ENCODE data around the gene RNF123.
A peak's percentile ranks its signal among the peaks of the same experiment; 100 is the strongest.

The RNF123 gene

DNA sequence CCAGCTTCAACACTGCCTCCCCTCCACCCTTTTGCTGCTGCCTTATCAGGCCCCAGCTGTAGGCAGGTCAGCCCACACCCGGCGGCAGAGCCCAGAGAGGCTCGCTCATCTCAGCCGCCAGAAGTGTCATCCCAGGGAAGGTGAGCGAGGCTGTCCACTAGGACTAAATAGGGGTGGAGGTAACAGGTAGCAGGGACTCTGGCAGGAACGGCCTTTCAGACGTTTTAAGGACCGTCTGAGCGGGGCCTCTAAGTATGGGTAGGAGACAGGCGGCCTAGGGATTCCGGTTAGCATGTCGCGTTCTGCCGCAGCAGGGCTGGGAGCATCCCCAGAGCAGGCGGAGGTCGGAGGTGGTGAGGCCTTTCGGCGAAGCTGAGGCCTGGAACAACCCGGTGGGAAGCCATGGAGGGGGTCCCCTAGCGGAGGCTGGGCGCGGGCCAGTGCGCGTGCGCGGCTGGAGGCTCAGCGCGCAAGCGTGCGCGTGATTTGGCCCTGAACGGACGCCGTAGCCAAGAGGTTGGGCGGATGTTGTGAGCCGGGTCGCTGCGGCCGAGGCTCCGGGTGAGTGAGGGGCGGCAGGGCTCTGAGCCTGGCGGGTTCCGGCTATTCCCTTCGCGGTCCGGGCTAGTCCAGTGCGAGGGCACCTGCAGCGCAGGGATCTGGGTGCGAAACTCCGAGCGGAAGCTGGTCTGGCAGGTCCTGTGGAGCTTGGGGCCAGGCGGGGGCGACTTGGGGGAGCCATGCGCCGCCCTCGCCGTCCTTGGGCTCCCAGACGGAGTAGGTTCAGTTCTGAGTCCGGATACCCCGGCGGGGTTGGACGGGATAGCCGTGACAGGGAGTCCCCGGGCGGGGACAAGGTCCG is at the start of gene RNF123, which contains the start of gene MST1:
TSS of gene RNF123 (plus strand) at position 512 of the 862 bp plus-strand sequence. CDS start 1,609 bp downstream, outside the sequence.
TSS of gene MST1 (minus strand) at position 429 of the 862 bp plus-strand sequence. CDS start 783 bp downstream, outside the sequence.
- DNase-seq = no peak

DNA sequence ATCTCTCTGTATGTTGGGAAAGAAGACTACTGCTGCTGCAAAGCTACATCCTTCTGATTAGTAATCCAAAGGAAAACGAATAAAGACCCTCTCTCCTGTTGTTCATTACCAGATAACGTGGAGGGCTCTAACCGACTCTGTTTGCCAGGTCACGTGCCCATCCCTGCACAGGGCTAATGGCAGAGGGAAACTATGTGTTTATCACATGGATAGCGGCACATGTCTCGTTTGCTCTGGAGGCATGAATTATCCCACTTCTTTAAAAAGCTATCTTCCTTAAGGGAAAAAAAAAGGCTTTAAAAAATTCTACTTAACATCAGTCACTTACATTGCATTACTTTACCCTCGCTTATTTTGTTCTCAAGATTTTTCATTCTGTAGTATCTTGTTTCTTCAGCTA is 48.1 kb upstream of the RNF123 start:
- DNase-seq = no peak

DNA sequence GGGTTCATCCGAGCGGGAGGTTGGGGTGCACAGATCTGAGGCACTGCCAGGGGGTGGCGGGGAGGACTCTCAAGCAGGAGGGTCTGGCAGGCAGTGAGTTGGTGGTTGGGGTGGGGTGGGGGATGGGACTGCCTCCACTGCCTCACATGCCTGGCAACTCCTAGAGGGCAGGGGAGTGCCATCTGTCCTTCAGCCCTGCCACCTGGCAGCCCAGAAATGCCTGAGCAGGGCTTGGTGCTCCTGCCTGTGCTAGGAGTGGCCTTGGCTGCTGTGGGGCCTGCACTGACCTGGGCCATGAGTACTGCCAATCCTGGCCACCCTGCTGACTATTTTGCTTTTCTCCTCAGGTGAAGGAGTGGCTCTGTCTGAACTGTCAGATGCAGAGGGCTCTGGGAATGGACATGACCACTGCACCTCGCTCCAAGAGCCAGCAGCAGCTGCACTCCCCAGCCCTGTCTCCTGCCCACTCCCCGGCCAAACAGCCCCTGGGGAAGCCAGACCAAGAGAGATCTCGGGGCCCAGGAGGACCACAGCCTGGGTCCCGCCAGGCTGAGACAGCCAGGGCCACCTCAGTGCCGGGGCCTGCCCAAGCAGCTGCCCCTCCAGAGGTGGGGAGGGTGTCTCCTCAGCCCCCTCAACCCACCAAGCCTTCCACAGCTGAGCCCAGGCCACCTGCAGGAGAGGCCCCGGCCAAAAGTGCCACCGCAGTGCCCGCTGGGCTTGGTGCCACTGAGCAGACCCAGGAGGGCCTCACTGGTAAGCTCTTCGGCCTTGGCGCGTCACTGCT is 47.2 kb upstream of the RNF123 start:
- DNase-seq = no peak

- no peak for DNase-seq
Observed at GRCh38 chr3:49642708-49643145, 46.6 kb upstream of the RNF123 start.

GRCh38 chr3:49644684-49645083 is 44.7 kb upstream of the RNF123 start:
- DNase-seq = no peak

GRCh38 chr3:49646236-49646635 is 43.1 kb upstream of the RNF123 start:
- no peak for DNase-seq

- peak; percentile 51 for DNase-seq
Observed at GRCh38 chr3:49647741-49648140, 41.6 kb upstream of the RNF123 start.

GRCh38 chr3:49648354-49649019 is 40.9 kb upstream of the RNF123 start:
- no peak for DNase-seq

DNA sequence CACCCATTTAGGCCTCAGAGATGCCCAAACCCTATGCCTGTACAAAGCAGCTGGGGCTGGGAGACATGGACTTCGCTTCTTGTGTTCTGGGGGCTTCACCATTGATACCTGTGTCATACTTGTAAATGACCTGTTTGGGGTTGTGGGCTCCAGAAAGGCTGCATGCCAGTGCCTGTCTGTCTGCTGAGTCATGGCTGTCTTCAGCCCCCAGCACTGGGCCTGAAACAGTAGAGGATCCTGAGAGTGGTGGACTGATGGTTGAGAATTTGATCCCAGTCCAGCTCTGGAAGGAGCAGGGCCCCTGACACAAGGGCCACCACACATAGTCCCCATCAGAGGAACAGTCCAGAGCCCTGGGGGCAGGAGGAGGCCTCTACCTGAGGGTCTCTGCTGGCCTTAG is 39.8 kb upstream of the RNF123 start:
- DNase-seq = no peak

GRCh38 chr3:49650177-49650576 is 39.2 kb upstream of the RNF123 start:
- no peak for DNase-seq

GRCh38 chr3:49650637-49651036 is 38.7 kb upstream of the RNF123 start:
- no peak for DNase-seq

GRCh38 chr3:49652218-49652902 is 37.0 kb upstream of the RNF123 start:
- no peak for DNase-seq

DNA sequence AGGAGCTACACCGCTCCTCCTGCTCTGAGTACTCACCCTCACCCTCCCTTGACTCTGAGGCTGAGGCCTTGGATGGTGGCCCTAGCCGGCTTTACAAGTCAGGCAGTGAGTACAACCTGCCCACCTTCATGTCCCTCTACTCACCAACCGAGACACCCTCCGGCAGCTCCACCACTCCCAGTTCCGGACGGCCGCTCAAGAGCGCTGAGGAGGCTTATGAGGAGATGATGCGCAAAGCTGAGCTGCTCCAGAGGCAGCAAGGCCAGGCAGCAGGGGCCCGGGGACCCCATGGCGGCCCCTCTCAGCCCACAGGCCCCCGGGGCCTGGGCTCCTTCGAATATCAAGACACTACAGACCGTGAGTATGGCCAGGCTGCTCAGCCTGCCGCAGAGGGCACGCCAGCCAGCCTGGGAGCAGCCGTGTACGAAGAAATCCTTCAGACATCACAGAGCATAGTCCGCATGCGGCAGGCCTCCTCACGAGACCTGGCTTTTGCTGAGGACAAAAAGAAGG is 36.4 kb upstream of the RNF123 start:
- DNase-seq = no peak

GRCh38 chr3:49653621-49654020 is 35.7 kb upstream of the RNF123 start:
- no peak for DNase-seq

DNA sequence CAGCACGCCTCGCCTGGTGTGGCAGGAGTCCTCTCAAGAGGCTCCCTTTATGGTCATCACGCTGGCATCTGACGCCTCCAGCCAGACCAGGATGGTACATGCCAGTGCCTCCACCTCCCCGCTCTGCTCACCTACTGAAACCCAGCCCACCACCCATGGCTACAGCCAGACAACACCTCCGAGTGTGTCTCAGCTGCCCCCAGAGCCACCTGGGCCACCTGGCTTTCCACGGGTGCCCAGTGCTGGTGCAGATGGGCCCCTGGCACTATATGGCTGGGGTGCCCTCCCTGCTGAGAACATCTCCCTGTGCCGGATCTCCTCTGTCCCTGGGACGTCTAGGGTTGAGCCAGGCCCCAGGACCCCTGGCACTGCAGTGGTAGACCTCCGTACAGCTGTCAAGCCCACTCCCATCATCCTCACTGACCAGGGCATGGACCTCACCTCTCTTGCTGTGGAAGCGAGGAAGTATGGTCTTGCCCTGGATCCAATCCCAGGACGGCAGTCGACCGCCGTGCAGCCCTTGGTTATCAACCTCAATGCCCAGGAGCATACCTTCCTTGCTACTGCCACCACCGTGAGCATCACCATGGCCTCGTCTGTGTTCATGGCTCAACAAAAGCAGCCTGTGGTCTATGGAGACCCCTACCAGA is 35.1 kb upstream of the RNF123 start:
- DNase-seq = no peak

DNA sequence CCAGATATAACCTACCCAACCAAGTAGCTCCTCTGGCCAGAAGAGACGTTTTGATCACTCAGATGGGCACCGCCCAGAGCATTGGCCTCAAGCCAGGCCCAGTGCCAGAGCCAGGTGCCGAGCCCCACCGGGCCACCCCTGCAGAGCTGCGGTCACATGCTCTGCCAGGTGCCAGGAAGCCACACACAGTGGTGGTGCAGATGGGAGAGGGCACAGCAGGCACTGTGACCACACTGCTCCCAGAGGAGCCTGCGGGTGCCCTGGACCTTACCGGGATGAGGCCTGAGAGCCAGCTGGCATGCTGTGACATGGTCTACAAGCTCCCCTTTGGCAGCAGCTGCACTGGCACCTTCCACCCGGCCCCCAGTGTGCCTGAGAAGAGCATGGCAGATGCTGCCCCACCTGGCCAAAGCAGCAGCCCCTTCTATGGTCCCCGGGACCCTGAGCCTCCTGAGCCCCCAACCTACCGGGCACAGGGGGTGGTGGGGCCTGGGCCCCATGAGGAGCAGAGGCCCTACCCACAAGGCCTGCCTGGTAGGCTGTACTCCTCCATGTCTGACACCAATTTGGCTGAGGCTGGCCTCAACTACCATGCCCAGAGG is 34.3 kb upstream of the RNF123 start:
- peak; percentile 35 for DNase-seq

GRCh38 chr3:49655731-49656285 is 33.5 kb upstream of the RNF123 start:
- no peak for DNase-seq

GRCh38 chr3:49656541-49657112 is 32.7 kb upstream of the RNF123 start:
- no peak for DNase-seq

DNA sequence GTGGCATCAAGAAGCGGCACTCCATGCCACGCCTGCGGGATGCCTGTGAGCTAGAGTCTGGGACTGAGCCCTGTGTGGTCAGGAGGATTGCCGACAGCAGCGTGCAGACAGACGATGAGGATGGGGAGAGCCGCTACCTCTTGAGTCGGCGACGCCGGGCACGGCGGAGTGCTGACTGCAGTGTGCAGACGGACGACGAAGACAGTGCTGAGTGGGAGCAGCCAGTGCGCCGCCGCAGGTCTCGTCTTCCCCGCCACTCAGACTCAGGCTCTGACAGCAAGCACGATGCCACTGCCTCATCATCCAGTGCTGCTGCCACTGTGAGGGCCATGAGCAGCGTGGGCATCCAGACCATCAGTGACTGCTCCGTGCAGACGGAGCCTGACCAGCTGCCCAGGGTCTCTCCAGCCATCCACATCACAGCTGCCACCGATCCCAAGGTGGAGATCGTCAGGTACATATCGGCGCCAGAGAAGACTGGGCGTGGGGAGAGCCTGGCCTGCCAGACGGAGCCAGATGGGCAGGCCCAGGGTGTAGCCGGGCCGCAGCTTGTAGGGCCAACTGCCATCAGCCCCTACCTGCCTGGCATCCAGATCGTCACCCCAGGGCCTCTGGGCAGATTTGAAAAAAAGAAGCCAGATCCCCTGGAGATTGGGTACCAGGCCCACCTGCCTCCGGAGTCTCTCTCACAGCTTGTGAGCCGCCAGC is 32.0 kb upstream of the RNF123 start:
- DNase-seq = no peak

- DNase-seq = no peak
Observed at GRCh38 chr3:49658711-49659110, 30.6 kb upstream of the RNF123 start.

Data from NCI-H510A (cell line).